WERI-Rb-1 (cell line): Measurements from ENCODE around the gene ASPHD2.

ENCODE experiments used
- DNase-seq: peaks from one replicate; pipeline ENCODE4 v3.0.0-alpha.2; 2020
- H3K27ac ChIP-seq: fragments of 250-450 bp; sonication (Bioruptor Pico); 2 replicates; pipeline ENCODE4 v1.5.1; 2020; ENCODE audit warnings: mild to moderate bottlenecking, moderate library complexity
- H3K27me3 ChIP-seq: fragments of 250-450 bp; sonication (Bioruptor Pico); 2 replicates; pipeline ENCODE4 v1.5.1; 2021; ENCODE audit warnings: mild to moderate bottlenecking, low read depth, moderate library complexity; ENCODE audit not compliant: insufficient read depth, severe bottlenecking
- H3K36me3 ChIP-seq: fragments of 250-450 bp; sonication (Bioruptor Pico); 2 replicates; pipeline ENCODE4 v1.5.1; 2020; ENCODE audit warnings: mild to moderate bottlenecking, moderate library complexity
- H3K4me3 ChIP-seq: 2 replicates; pipeline ENCODE4 v1.5.1; 2011; ENCODE audit warnings: low read depth, mild to moderate bottlenecking, control low read depth, low read length
- H3K9me3 ChIP-seq: fragments of 250-450 bp; sonication (Bioruptor Pico); 2 replicates; pipeline ENCODE4 v1.5.1; 2021; ENCODE audit warnings: mild to moderate bottlenecking, moderate library complexity; ENCODE audit not compliant: severe bottlenecking
- CTCF ChIP-seq: IDR thresholded peaks from 2 replicates; pipeline ENCODE4 v1.5.1; 2011; ENCODE audit warnings: low read depth, mild to moderate bottlenecking, control low read depth, inconsistent platforms, low read length

The ASPHD2 gene

GRCh38 chr22:26485806-26486390 is 56.8 kb downstream of the ASPHD2 start:
- no peak for TF ChIP-seq CTCF
- H3K27ac ChIP-seq: no peak overlapping the region
- peaks cover 3% of the 10 kb centered on the region for H3K9me3 ChIP-seq
- H3K4me3 ChIP-seq: no peak overlapping the region
- no peak for DNase-seq
- H3K27me3 ChIP-seq: no peaks in the 10 kb centered on the region
- H3K36me3 ChIP-seq: peaks cover 44% of the 10 kb centered on the region

- TF ChIP-seq CTCF: no peak
- DNase-seq: no peak
- peaks cover 48% of the 10 kb centered on the region for H3K36me3 ChIP-seq
- no peak overlapping the region for H3K4me3 ChIP-seq
- H3K27ac ChIP-seq: no peak overlapping the region
- H3K27me3 ChIP-seq: no peaks in the 10 kb centered on the region
- H3K9me3 ChIP-seq: peaks cover 3% of the 10 kb centered on the region
Observed at GRCh38 chr22:26486394-26486793, 57.3 kb downstream of the ASPHD2 start.

GRCh38 chr22:26487996-26488395 is 58.9 kb downstream of the ASPHD2 start:
- TF ChIP-seq CTCF: no peak
- H3K36me3 ChIP-seq: peaks cover 59% of the 10 kb centered on the region

GRCh38 chr22:26489447-26490036 is 60.5 kb downstream of the ASPHD2 start:
- DNase-seq: no peak
- H3K27ac ChIP-seq: no peak overlapping the region

More at GRCh38 chr22:26487996-26488395, 58.9 kb downstream of the ASPHD2 start:
- DNase-seq: no peak
- no peak overlapping the region for H3K4me3 ChIP-seq
- H3K27me3 ChIP-seq: no peaks in the 10 kb centered on the region
- H3K27ac ChIP-seq: no peak overlapping the region
- H3K9me3 ChIP-seq: peaks cover 3% of the 10 kb centered on the region

GRCh38 chr22:26492220-26492619 is 63.2 kb downstream of the ASPHD2 start:
- Histone ChIP-seq H3K27ac (no peak overlapping the region), H3K4me3 (no peak overlapping the region), H3K27me3 (no peaks in the 10 kb centered on the region), H3K9me3 (no peaks in the 10 kb centered on the region), H3K36me3 (peaks cover 93% of the 10 kb centered on the region)
- TF ChIP-seq CTCF: no peak
- DNase-seq: no peak

More at GRCh38 chr22:26489447-26490036, 60.5 kb downstream of the ASPHD2 start:
- Histone ChIP-seq H3K36me3 (peaks cover 74% of the 10 kb centered on the region), H3K27me3 (no peaks in the 10 kb centered on the region), H3K4me3 (no peak overlapping the region), H3K9me3 (no peaks in the 10 kb centered on the region)
- no peak for TF ChIP-seq CTCF

GRCh38 chr22:26494506-26494905 is 65.4 kb downstream of the ASPHD2 start:
- TF ChIP-seq CTCF: no peak
- H3K36me3 ChIP-seq: peaks cover 83% of the 10 kb centered on the region
- no peak for DNase-seq

More at GRCh38 chr22:26494506-26494905, 65.4 kb downstream of the ASPHD2 start:
- H3K27ac ChIP-seq: no peak overlapping the region
- no peaks in the 10 kb centered on the region for H3K9me3 ChIP-seq
- H3K4me3 ChIP-seq: no peak overlapping the region
- no peaks in the 10 kb centered on the region for H3K27me3 ChIP-seq
